H1 (cell line): ENCODE results near the gene MYG1. TPM values are rescaled to one million over a fixed set of nuclear protein-coding genes. Genes with fewer than 3 reads are reported as not detected.

Experiments
- CREB1 ChIP-seq: IDR thresholded peaks from 2 replicates; pipeline ENCODE4 v1.6.1; 2012; ENCODE audit warnings: inconsistent platforms
- HDAC6 ChIP-seq: IDR thresholded peaks from one replicate; pipeline ENCODE4 v1.7.1; 2012; ENCODE audit warnings: low read depth, mild to moderate bottlenecking, inconsistent platforms, low read length, moderate library complexity
- JUN ChIP-seq: IDR thresholded peaks from 2 replicates; pipeline ENCODE4 v1.6.1; 2011; ENCODE audit warnings: low read depth, mild to moderate bottlenecking, improper control_type of control experiment, low read length
- NRF1 ChIP-seq: IDR thresholded peaks from 2 replicates; pipeline ENCODE4 v1.6.1; 2011; ENCODE audit warnings: mild to moderate bottlenecking, low read depth, low read length, improper control_type of control experiment
- SP2 ChIP-seq: IDR thresholded peaks from 2 replicates; pipeline ENCODE4 v1.6.1; 2012; ENCODE audit warnings: mild to moderate bottlenecking, low read length, inconsistent platforms
- SP4 ChIP-seq: IDR thresholded peaks from 2 replicates; pipeline ENCODE4 v1.6.1; 2012; ENCODE audit warnings: low read length, inconsistent platforms
- SRF ChIP-seq: IDR thresholded peaks from 2 replicates; pipeline ENCODE4 v1.6.1; 2011; ENCODE audit warnings: mild to moderate bottlenecking, low read depth, low read length, moderate library complexity
- SUZ12 ChIP-seq: fragments of 200-600 bp; sonication (generic); IDR thresholded peaks from 2 replicates; pipeline ENCODE4 v1.6.1; 2012; ENCODE audit warnings: mild to moderate bottlenecking, inconsistent platforms, low read length, moderate library complexity, mixed read lengths
- YY1 ChIP-seq: IDR thresholded peaks from 2 replicates; pipeline ENCODE4 v1.6.1; 2011; ENCODE audit warnings: low read depth, mild to moderate bottlenecking, low read length
- polyA plus RNA-seq, 7 experiments: library from polyadenylated mRNA; depleted of rRNA in 3 of 7; stranded (reverse) in 5 of 7; unstranded in 2 of 7; fragments of >200 nt in 5 of 7; fragments of 200-250 nt in 2 of 7; gene quantifications; 1 replicate in 5 of 7; 2 replicates in 1 of 7; 4 replicates in 1 of 7; pipeline versions ENCODE4 v1.2.1 to v1.2.3, GENCODE V29; 2011 to 2013; ENCODE audit warnings: missing spikeins in 2 of 7, mixed read lengths in 2 of 7
- total RNA-seq: library from RNA; stranded (reverse); fragmentation: NEBNext Ultra II Directional; extraction: Animal tissue kit (Norgen Biotek cat#: 25700); gene quantifications from 2 replicates; pipeline ENCODE4 v1.2.1, GENCODE V29; 2021
- TF ChIP-seq, protein P1 (sequence below): fragments of 300-600 bp; sonication (generic); IDR thresholded peaks from 2 replicates; pipeline ENCODE4 v1.7.1; 2012; ENCODE audit warnings: low read length, moderate library complexity, mild to moderate bottlenecking, inconsistent platforms; ENCODE audit not compliant: insufficient replicate concordance
- TF ChIP-seq, protein P2 (sequence below): IDR thresholded peaks from 2 replicates; pipeline ENCODE4 v1.6.1; 2012; ENCODE audit warnings: inconsistent platforms

The MYG1 gene
- total and polyA plus RNA-seq, 2 of the 8 experiments (the other 6 are each of a cell fraction or from before 2014, with no cell fraction given): 83.3 to 104 TPM

DNA sequence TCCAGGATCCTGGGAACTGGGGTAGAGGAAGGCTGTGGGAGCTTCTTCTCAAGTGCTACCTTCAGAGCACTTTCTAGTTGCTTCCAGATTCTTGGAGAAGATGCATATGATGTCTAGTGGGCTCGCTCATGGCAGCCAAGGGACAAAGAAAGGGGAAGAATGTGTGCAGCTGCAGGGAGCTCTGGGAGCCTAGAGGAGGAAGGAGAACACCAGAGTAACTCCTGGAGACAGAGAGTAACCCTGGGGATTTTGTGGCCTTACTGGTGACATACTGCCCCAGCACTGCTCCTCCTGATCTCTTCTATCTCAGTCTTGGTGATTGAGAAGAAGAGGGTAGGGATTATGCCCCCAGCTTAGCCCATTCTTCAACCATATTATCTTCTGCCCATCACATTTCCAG is 47.0 kb downstream of the MYG1 start (continued):
- TF ChIP-seq, protein P1, sequence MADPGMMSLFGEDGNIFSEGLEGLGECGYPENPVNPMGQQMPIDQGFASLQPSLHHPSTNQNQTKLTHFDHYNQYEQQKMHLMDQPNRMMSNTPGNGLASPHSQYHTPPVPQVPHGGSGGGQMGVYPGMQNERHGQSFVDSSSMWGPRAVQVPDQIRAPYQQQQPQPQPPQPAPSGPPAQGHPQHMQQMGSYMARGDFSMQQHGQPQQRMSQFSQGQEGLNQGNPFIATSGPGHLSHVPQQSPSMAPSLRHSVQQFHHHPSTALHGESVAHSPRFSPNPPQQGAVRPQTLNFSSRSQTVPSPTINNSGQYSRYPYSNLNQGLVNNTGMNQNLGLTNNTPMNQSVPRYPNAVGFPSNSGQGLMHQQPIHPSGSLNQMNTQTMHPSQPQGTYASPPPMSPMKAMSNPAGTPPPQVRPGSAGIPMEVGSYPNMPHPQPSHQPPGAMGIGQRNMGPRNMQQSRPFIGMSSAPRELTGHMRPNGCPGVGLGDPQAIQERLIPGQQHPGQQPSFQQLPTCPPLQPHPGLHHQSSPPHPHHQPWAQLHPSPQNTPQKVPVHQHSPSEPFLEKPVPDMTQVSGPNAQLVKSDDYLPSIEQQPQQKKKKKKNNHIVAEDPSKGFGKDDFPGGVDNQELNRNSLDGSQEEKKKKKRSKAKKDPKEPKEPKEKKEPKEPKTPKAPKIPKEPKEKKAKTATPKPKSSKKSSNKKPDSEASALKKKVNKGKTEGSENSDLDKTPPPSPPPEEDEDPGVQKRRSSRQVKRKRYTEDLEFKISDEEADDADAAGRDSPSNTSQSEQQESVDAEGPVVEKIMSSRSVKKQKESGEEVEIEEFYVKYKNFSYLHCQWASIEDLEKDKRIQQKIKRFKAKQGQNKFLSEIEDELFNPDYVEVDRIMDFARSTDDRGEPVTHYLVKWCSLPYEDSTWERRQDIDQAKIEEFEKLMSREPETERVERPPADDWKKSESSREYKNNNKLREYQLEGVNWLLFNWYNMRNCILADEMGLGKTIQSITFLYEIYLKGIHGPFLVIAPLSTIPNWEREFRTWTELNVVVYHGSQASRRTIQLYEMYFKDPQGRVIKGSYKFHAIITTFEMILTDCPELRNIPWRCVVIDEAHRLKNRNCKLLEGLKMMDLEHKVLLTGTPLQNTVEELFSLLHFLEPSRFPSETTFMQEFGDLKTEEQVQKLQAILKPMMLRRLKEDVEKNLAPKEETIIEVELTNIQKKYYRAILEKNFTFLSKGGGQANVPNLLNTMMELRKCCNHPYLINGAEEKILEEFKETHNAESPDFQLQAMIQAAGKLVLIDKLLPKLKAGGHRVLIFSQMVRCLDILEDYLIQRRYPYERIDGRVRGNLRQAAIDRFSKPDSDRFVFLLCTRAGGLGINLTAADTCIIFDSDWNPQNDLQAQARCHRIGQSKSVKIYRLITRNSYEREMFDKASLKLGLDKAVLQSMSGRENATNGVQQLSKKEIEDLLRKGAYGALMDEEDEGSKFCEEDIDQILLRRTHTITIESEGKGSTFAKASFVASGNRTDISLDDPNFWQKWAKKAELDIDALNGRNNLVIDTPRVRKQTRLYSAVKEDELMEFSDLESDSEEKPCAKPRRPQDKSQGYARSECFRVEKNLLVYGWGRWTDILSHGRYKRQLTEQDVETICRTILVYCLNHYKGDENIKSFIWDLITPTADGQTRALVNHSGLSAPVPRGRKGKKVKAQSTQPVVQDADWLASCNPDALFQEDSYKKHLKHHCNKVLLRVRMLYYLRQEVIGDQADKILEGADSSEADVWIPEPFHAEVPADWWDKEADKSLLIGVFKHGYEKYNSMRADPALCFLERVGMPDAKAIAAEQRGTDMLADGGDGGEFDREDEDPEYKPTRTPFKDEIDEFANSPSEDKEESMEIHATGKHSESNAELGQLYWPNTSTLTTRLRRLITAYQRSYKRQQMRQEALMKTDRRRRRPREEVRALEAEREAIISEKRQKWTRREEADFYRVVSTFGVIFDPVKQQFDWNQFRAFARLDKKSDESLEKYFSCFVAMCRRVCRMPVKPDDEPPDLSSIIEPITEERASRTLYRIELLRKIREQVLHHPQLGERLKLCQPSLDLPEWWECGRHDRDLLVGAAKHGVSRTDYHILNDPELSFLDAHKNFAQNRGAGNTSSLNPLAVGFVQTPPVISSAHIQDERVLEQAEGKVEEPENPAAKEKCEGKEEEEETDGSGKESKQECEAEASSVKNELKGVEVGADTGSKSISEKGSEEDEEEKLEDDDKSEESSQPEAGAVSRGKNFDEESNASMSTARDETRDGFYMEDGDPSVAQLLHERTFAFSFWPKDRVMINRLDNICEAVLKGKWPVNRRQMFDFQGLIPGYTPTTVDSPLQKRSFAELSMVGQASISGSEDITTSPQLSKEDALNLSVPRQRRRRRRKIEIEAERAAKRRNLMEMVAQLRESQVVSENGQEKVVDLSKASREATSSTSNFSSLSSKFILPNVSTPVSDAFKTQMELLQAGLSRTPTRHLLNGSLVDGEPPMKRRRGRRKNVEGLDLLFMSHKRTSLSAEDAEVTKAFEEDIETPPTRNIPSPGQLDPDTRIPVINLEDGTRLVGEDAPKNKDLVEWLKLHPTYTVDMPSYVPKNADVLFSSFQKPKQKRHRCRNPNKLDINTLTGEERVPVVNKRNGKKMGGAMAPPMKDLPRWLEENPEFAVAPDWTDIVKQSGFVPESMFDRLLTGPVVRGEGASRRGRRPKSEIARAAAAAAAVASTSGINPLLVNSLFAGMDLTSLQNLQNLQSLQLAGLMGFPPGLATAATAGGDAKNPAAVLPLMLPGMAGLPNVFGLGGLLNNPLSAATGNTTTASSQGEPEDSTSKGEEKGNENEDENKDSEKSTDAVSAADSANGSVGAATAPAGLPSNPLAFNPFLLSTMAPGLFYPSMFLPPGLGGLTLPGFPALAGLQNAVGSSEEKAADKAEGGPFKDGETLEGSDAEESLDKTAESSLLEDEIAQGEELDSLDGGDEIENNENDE: no peak
- TF ChIP-seq NRF1: no peak
- TF ChIP-seq SP2: no peak
- no peak for TF ChIP-seq CREB1
- no peak for TF ChIP-seq YY1
- TF ChIP-seq HDAC6: no peak
- no peak for TF ChIP-seq SUZ12
- TF ChIP-seq JUN: no peak
- TF ChIP-seq SP4: no peak
- TF ChIP-seq SRF: no peak
- TF ChIP-seq, protein P2, sequence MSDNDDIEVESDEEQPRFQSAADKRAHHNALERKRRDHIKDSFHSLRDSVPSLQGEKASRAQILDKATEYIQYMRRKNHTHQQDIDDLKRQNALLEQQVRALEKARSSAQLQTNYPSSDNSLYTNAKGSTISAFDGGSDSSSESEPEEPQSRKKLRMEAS: no peak
